ENCODE measurements around the gene TNRC6B. TPM values are rescaled to one million over a fixed set of nuclear protein-coding genes. Genes with fewer than 3 reads are reported as not detected.
A peak's percentile ranks its signal among the peaks of the same experiment; 100 is the strongest.

Gene TNRC6B
- polyA plus RNA-seq, 1 donor (not counting 4 experiments of a cell fraction or from before 2014, with no cell fraction given) = 5.6 TPM

- Histone ChIP-seq H3K9ac (ENCODE audit: control insufficient read depth, extremely low read depth, insufficient read depth, low read length) (no peak overlapping the region), H3K36me3 (ENCODE audit: control insufficient read depth in 2 of 2, extremely low read depth in 1 of 2, insufficient read depth in 2 of 2, low read length in 2 of 2) (no peaks in the 10 kb centered on the region), H3K27me3 (ENCODE audit: control insufficient read depth, extremely low read depth, insufficient read depth, low read length) (no peaks in the 10 kb centered on the region), H3K9me3 (ENCODE audit: control insufficient read depth, low read depth, low read length) (no peaks in the 10 kb centered on the region), H3K9me1 (ENCODE audit: control insufficient read depth, extremely low read depth, insufficient read depth, low read length) (no peaks in the 10 kb centered on the region), H2AFZ (ENCODE audit: control insufficient read depth, low read length) (no peak overlapping the region), H4K20me1 (ENCODE audit: control insufficient read depth, extremely low read depth, insufficient read depth, low read length) (no peaks in the 10 kb centered on the region), H3K4me3 (ENCODE audit: control insufficient read depth in 2 of 3, extremely low read depth in 1 of 3, insufficient read depth in 2 of 3, low read depth in 1 of 3, low read length in 3 of 3) (no peak overlapping the region), H3K27ac (ENCODE audit: control insufficient read depth, insufficient read depth, low read length) (no peak overlapping the region), H3K79me2 (ENCODE audit: control insufficient read depth, insufficient read depth, low read length) (peaks cover 54% of the 10 kb centered on the region), H3K4me1 (ENCODE audit: control insufficient read depth, extremely low read depth, insufficient read depth, low read length) (peaks cover 16% of the 10 kb centered on the region), H3K4me2 (ENCODE audit: control insufficient read depth, extremely low read depth, insufficient read depth, low read depth, low read length) (no peak overlapping the region)
- TF ChIP-seq EZH2 (IDR thresholded peaks at IDR 0.05; ENCODE audit: low read length) = no peak
- no peak for TF ChIP-seq CTCF (optimal IDR thresholded peaks at IDR 0.05 in 1 of 3, IDR thresholded peaks at IDR 0.05 in 1 of 3, conservative IDR thresholded peaks at IDR 0.05 in 1 of 3; ENCODE audit: extremely low read depth in 1 of 3, insufficient read depth in 2 of 3, low read length in 3 of 3)
- DNase-seq (ENCODE audit: low read depth, low spot score) (no peak), FAIRE-seq (no peak)
- dilution Hi-C loops (cut with MboI; ENCODE audit: extremely low pct_ligation_motif_present, low sequenced_read_pairs) = no loop called here
Measured at GRCh38 chr22:40190501-40190900, 12.8 kb downstream of the TNRC6B start.

DNA sequence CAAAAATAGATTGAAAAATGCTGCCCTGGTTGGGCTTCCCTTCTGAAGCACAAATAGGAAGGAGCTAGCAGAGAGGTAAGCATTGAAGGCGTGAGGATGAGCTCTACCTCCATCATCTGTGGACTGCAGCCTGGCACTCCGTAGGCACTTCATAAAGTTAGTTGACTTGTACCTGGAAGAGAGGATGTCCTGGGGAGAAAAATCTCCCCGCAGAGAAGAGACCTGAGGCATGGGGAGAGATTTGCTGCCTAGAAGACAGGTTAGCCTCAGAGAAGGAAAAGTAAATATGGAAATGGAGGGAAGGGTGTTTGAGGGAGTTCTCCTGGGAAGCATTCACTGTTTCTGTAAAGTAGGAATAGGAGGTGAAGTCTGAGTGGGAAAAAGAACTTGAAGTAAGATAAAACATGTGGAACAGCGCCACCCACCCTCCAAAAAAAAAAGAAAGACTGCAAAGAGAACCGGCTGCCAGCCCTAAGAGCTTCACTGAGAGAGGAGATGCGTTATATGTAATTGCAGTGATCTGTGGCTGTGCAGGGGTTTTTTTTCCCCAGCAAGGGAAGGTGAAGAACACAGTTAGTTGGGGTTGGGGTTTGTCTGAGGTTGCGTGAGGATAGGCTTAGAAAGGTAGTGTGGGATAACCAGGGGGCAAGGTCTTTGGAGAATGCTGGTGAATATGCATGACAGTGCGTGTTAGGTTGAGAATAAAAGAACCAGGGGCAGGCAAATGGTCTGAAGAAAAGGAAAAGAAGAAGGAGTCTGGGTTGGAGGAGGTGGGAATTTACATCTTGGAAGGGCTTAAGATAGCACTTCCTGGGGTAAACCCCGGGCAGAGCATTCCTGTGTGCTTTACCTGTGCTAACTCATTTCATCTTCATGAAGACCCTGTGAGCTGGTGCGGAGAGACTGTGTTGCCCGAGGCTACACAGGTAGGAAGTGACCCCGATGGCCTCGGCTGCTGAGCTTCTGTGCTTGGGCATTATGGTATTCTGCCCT lies 16.0 kb downstream of the TNRC6B start:
- Histone ChIP-seq H3K36me3 (ENCODE audit: control insufficient read depth in 2 of 2, extremely low read depth in 1 of 2, insufficient read depth in 2 of 2, low read length in 2 of 2) (no peaks in the 10 kb centered on the region), H3K9ac (ENCODE audit: control insufficient read depth, extremely low read depth, insufficient read depth, low read length) (peak overlapping the region; percentile 3), H4K20me1 (ENCODE audit: control insufficient read depth, extremely low read depth, insufficient read depth, low read length) (no peaks in the 10 kb centered on the region), H3K4me1 (ENCODE audit: control insufficient read depth, extremely low read depth, insufficient read depth, low read length) (peaks cover 30% of the 10 kb centered on the region), H2AFZ (ENCODE audit: control insufficient read depth, low read length) (no peak overlapping the region), H3K27ac (ENCODE audit: control insufficient read depth, insufficient read depth, low read length) (peak overlapping the region; percentile 10), H3K4me3 (ENCODE audit: control insufficient read depth in 2 of 3, extremely low read depth in 1 of 3, insufficient read depth in 2 of 3, low read depth in 1 of 3, low read length in 3 of 3) (no peak overlapping the region), H3K9me1 (ENCODE audit: control insufficient read depth, extremely low read depth, insufficient read depth, low read length) (no peaks in the 10 kb centered on the region), H3K4me2 (ENCODE audit: control insufficient read depth, extremely low read depth, insufficient read depth, low read depth, low read length) (peak overlapping the region; percentile 25), H3K27me3 (ENCODE audit: control insufficient read depth, extremely low read depth, insufficient read depth, low read length) (no peaks in the 10 kb centered on the region), H3K9me3 (ENCODE audit: control insufficient read depth, low read depth, low read length) (no peaks in the 10 kb centered on the region), H3K79me2 (ENCODE audit: control insufficient read depth, insufficient read depth, low read length) (peaks cover 44% of the 10 kb centered on the region)
- TF ChIP-seq EZH2 (IDR thresholded peaks at IDR 0.05; ENCODE audit: low read length) (no peak), CTCF (optimal IDR thresholded peaks at IDR 0.05 in 1 of 3, IDR thresholded peaks at IDR 0.05 in 1 of 3, conservative IDR thresholded peaks at IDR 0.05 in 1 of 3; ENCODE audit: extremely low read depth in 1 of 3, insufficient read depth in 2 of 3, low read length in 3 of 3) (peak in 2 of 3 experiments; percentile 20 to 43)
- DNase-seq (ENCODE audit: low read depth, low spot score) (no peak), FAIRE-seq (no peak)
- dilution Hi-C loops (cut with MboI; ENCODE audit: extremely low pct_ligation_motif_present, low sequenced_read_pairs) = no loop called here

Measured in keratinocyte (primary cell).